ENCODE data around the gene JAKMIP2. TPM values are rescaled to one million over a fixed set of nuclear protein-coding genes. Genes with fewer than 3 reads are reported as not detected.

The JAKMIP2 gene
- total RNA-seq, 1 experiment from 2014 or later: 6.4 TPM

GRCh38 chr5:147746986-147747385, 35.5 kb downstream of the JAKMIP2 start:
- H3K4me1 Mint-ChIP-seq: peaks cover 42 to 55% of the 10 kb centered on the region in 2 experiments

More at GRCh38 chr5:147746986-147747385, 35.5 kb downstream of the JAKMIP2 start:
- no peaks in the 10 kb centered on the region for H3K9me3 ChIP-seq (ENCODE audit: control insufficient read depth, low read depth, low read length)
- no peak overlapping the region for H2BK15ac ChIP-seq (ENCODE audit: low read depth, low read length)
- no peak overlapping the region for H4K5ac ChIP-seq (ENCODE audit: insufficient read length, low read depth, low read length)
- no peak overlapping the region for H3K27ac ChIP-seq (ENCODE audit: insufficient read length, low read depth, low read length)
- no peak overlapping the region for H2AK5ac ChIP-seq (ENCODE audit: insufficient read length, low read length)
- H3K4ac ChIP-seq (ENCODE audit: low read depth, low read length): no peak overlapping the region
- Mint-ChIP-seq H3K27me3 (ENCODE audit: low read depth) (no peaks in the 10 kb centered on the region), H3K27ac (peak overlapping the region in 1 of 3 experiments; percentile 87; a peak in 3 of 7 replicates), H3K4me3 (no peak overlapping the region), H3K9me3 (no peaks in the 10 kb centered on the region), H3K36me3 (ENCODE audit: insufficient read depth in 1 of 3, low read depth in 3 of 3) (no peaks in the 10 kb centered on the region)
- H3K56ac ChIP-seq (ENCODE audit: insufficient read length, low read depth, low read length): no peak overlapping the region
- no peak overlapping the region for H2AFZ ChIP-seq (ENCODE audit: low read length)
- H3K4me2 ChIP-seq (ENCODE audit: insufficient read depth, insufficient read length, low read length): no peak overlapping the region
- no peak overlapping the region for H3T11ph ChIP-seq (ENCODE audit: low read length)
- DNase-seq: no peak
- no peak overlapping the region for H2BK120ac ChIP-seq (ENCODE audit: low read depth, low read length, poor library complexity, severe bottlenecking)
- H3K18ac ChIP-seq (ENCODE audit: insufficient read length, low read depth, low read length): no peak overlapping the region
- H3K23ac ChIP-seq (ENCODE audit: insufficient read length, low read depth, low read length): no peak overlapping the region
- H3K27me3 ChIP-seq (ENCODE audit: insufficient read depth, low read length): no peaks in the 10 kb centered on the region
- 0 out of 2 replicates have a peak, but pooled peaks cover 1% of the 10 kb centered on the region for H3K79me2 ChIP-seq (ENCODE audit: insufficient read depth, low read length)
- H4K91ac ChIP-seq (ENCODE audit: insufficient read length, low read depth, low read length): no peak overlapping the region
- TF ChIP-seq CTCF (conservative IDR thresholded peaks at IDR 0.05): no peak
- H3K4me1 ChIP-seq (ENCODE audit: insufficient read depth, low read length): peaks cover 19% of the 10 kb centered on the region
- no peak overlapping the region for H2BK5ac ChIP-seq (ENCODE audit: insufficient read length, low read length)
- H3K23me2 ChIP-seq (ENCODE audit: insufficient read length, low read depth, low read length, poor library complexity, severe bottlenecking): no peaks in the 10 kb centered on the region
- H3K9ac ChIP-seq (ENCODE audit: extremely low read depth, insufficient read length, low read length): no peak overlapping the region
- H2BK20ac ChIP-seq (ENCODE audit: low read depth, low read length, poor library complexity, severe bottlenecking): no peak overlapping the region
- H3K79me1 ChIP-seq (ENCODE audit: insufficient read depth, low read depth, low read length, poor library complexity, severe bottlenecking): no peaks in the 10 kb centered on the region
- H2BK12ac ChIP-seq (ENCODE audit: insufficient read length, low read depth, low read length): no peak overlapping the region
- H4K8ac ChIP-seq (replicated peaks; ENCODE audit: insufficient read length, low read depth, low read length): no peak overlapping the region
- no peak overlapping the region for H3K14ac ChIP-seq (ENCODE audit: insufficient read depth, low read length)
- WGBS (ENCODE audit: extremely low coverage, insufficient read length, low lambda C conversion rate): no CpG with 5 or more reads among the region's 3 CpGs
- no peaks in the 10 kb centered on the region for H4K20me1 ChIP-seq (ENCODE audit: control insufficient read depth, insufficient read depth, insufficient read length)
